ENCODE results near the gene LIMA1.

DNA sequence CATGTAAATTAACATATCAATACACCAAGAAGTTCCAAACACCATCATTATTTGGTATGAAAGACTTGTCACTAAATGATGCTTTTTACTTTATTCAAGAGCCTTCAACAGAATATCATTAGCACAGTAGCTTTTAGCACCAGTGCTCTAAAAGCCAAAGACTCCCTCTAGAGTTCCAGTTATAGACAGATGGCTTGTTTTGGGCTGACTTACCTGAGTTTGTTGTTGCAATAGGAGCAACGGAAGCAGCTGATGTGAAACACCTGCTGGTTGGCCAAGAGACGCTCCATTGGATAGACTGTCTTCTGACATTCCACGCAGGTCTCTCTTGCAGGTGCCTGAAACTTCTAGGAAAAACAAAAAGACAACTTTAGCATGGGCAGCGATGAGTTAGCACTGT is 101.6 kb downstream of the LIMA1 start:
- TF ChIP-seq POLR2A (IDR thresholded peaks at IDR 0.05), result no peak
- TF ChIP-seq, protein P1, sequence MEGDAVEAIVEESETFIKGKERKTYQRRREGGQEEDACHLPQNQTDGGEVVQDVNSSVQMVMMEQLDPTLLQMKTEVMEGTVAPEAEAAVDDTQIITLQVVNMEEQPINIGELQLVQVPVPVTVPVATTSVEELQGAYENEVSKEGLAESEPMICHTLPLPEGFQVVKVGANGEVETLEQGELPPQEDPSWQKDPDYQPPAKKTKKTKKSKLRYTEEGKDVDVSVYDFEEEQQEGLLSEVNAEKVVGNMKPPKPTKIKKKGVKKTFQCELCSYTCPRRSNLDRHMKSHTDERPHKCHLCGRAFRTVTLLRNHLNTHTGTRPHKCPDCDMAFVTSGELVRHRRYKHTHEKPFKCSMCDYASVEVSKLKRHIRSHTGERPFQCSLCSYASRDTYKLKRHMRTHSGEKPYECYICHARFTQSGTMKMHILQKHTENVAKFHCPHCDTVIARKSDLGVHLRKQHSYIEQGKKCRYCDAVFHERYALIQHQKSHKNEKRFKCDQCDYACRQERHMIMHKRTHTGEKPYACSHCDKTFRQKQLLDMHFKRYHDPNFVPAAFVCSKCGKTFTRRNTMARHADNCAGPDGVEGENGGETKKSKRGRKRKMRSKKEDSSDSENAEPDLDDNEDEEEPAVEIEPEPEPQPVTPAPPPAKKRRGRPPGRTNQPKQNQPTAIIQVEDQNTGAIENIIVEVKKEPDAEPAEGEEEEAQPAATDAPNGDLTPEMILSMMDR (IDR thresholded peaks at IDR 0.05), result no peak

Measured in thyroid gland (tissue), 4 donors.